C4-2B (cell line): ENCODE results near the gene OSBPL2.

Source experiments
- ZFX ChIP-seq: fragments of 450-650 bp; IDR thresholded peaks from 2 replicates; pipeline ENCODE4 v1.6.1; 2017
- TF ChIP-seq, protein P1 (sequence below): fragments of 450-650 bp; conservative IDR thresholded peaks from 2 replicates; pipeline ENCODE4 v1.5.1; 2017; ENCODE audit warnings: mild to moderate bottlenecking

DNA sequence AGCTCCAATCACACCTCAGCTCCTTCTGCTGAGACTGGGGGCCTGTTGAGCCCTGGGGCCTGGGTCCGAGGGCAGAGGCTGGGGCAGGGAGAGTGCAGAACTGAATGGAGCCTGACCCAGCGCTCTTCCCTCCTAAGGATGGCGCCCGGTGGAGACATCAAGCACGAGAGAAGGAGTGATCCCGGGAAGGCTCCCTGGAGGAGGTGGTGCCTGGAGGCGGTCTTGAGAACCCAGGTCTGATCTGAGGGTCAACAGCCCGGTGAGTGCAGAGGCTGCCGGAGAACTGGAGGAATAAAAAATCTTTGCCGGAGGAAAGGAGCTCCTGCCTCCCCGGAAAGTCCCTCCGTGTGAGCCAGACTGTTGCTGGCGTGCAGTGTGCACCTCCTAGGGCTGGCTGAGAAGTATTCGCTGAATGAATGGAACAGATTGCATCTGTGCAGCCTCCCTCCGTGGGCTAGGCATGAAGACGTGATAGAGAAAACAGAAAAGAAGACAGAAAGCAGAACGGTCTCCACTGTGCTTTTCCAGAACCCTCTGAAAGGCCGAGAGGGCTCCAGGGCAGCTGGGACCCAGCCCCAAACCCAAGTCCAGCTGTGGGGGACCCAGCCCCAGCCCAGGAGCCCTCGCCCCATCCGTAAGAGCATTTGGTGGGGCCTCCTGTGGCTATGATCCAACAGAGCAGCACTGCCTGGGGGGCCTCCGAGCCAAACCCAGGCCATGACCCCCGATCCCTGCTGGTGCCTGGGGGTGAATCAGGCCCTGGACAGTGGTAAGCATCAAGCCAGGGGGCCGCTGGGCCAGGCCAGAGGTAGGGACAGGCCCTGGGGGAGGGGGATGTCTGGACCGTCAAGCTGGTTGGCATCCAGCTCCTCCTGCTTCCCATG is 11.4 kb upstream of the OSBPL2 start:
- TF ChIP-seq, protein P1, sequence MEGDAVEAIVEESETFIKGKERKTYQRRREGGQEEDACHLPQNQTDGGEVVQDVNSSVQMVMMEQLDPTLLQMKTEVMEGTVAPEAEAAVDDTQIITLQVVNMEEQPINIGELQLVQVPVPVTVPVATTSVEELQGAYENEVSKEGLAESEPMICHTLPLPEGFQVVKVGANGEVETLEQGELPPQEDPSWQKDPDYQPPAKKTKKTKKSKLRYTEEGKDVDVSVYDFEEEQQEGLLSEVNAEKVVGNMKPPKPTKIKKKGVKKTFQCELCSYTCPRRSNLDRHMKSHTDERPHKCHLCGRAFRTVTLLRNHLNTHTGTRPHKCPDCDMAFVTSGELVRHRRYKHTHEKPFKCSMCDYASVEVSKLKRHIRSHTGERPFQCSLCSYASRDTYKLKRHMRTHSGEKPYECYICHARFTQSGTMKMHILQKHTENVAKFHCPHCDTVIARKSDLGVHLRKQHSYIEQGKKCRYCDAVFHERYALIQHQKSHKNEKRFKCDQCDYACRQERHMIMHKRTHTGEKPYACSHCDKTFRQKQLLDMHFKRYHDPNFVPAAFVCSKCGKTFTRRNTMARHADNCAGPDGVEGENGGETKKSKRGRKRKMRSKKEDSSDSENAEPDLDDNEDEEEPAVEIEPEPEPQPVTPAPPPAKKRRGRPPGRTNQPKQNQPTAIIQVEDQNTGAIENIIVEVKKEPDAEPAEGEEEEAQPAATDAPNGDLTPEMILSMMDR, result no peak
- no peak for TF ChIP-seq ZFX
